Skeletal muscle cell (primary cell): ENCODE results near the gene GBE1.

Source experiments
- DNase-seq: peaks from one replicate; pipeline ENCODE4 v3.0.0-alpha.2; 2010; ENCODE audit warnings: low read depth
- H3K4me3 ChIP-seq: 2 replicates; pipeline ENCODE4 v1.5.1; 2011; ENCODE audit warnings: low read depth, mild to moderate bottlenecking, control low read depth, low read length, moderate library complexity

Gene GBE1

DNA sequence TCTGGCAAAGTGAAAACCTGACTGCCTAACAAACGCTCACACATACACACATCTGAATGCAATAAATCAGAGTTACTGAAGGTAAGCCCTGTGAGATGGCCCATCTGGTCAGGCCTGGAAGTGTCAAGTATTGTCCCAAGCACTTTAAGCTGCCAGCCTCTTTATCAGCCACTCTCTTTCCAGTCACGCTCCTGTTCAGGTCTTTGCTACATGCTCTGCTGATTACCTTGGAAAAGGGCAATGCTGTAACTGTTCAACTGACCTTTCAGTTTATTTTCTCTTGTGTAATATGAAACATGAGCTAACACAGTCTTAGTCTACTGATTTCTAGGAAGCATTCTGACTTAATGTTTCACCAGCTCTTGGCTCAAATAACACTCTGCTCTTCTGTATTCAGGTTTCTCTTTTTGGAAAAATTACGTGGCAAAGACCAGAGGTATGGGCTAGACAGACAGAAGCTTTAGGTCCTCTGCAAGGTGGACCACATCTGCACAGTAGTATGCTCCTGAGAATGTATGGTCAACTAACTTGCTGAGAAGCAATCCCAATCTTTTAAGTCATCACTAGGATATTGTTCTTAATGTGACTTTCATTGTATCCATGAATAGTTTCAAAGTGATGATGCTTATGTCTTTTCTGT, 44.5 kb downstream of the GBE1 start:
- DNase-seq: peak; percentile 29
- H3K4me3 ChIP-seq: no peak overlapping the region

DNA sequence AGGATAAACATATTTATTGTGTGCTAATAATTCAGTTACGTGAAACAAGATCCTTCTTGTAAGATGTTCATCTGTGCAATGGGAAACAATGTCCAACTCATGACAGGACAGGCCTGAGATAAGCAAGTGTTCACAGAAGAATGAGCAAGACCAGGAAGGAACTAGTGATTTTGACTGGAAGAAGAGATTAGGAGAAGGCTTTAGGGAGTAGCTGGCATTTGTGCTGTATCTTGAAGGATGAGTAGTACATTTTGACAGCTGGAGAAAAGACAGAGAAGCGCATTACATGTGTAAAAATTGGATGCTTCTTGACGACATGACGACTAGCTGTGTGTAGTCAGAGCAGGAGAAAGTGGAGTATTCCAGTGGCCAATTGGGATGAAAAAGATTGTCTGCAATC, 48.4 kb downstream of the GBE1 start:
- DNase-seq: no peak
- H3K4me3 ChIP-seq: no peak overlapping the region

DNA sequence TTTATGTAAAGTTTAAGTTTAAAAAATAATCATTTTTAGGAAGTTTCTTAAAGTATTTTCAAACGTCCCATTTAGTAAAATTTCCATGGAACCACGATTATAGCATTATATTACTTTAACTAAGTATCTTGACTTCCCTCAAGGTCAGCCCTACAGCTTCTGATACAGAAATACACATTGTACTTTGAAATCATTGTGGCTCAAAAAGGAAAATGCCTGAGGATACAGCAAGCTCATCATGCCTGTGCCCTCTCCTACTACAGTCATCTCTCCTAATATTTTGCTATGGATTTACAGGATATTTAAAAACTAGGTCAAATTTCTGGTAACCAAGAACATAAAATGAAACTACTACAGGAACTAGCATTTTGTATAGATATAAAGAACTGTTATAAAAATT, 51.8 kb downstream of the GBE1 start:
- DNase-seq: no peak
- H3K4me3 ChIP-seq: no peak overlapping the region

DNA sequence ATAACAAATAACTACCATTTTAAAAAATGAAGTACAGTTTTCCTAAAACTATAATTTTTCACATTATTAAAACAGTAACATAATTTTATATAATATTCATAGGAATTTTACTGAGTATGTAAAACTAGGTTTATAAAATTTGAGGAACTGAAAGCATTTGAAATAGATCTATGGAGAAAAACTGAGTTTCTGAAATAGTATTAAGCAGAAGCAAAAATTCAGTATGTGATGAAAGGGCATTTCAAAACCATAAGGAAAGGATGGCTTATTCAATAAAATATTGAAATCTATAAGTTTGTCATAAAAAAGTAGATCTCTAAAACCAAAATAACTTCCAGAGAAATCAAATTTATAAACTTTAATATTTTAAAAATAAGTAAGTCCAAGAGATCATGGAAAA, 53.4 kb downstream of the GBE1 start:
- H3K4me3 ChIP-seq: no peak overlapping the region
- DNase-seq: no peak

DNA sequence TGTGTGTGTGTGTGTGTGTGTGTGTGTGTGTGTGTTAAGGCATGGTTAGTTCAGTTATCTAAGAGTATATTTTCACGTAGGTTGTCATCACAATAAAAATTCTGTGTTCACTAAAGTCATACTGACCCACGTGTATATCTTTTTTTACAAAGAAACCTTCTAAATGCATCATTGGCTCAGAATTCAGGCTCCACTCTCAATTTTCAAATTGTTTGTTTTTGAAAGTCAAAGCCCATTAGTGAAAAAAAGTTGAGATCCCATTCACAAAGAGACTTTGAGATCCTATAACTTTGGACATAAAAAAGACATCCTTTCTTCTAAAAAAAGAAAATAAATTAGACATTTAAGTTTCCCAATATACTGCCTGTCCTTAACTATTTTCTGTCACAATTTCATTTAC, 59.3 kb downstream of the GBE1 start:
- H3K4me3 ChIP-seq: no peak overlapping the region
- no peak for DNase-seq

DNA sequence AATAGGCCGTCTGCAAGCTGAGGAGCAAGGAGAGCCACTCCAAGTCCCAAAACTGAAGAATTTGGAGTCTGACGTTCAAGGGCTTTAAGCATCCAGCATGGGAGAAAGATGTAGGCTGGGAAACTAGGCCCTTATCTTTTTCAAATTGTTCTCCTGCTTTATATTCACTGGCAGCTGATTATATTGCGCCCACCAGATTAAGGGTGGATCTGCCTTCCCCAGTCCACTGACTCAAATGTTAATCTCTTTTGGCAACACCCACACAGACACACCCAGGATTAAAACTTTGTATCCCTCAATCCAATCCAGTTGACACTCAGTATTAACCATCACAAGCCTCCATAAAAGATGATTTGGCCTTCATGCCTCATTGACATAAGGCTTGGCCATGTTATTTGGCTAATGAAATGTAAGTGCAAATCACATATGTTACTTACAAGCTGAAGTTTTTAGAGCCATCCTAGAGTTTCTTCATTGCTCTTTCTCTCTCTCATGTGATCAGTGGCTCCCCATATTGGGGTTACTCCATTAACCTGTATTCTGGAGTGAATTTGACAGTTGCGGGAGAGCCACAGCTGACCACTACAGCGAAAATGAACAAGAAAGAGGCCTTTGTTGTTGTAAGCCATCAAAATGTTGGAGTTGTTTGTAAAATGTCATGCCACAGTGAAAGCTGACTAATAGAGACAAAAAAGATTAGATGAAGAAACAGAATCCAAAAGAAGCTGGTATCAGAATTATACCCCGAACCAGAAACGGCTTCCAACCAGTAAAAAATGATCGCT, 61.7 kb downstream of the GBE1 start:
- no peak overlapping the region for H3K4me3 ChIP-seq
- DNase-seq: no peak

DNA sequence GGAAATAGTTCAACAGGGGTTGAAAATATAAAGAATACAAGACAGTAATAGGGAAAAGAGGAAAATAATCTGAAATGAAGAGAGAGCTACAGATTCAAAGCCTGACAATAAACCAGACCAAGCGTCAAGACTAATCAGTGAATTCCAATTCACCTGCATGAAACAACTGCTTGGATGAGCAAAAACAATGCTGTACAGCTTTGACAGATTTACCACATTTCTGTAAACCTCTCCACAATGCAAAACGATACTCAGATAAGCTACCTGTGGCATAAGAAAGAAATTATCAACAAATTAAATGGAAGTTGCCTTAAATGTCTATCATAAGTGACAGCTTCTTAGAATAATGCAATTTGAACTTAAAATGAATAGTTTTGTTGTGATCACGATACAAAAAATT, 65.4 kb downstream of the GBE1 start:
- DNase-seq: no peak
- H3K4me3 ChIP-seq: no peak overlapping the region

DNA sequence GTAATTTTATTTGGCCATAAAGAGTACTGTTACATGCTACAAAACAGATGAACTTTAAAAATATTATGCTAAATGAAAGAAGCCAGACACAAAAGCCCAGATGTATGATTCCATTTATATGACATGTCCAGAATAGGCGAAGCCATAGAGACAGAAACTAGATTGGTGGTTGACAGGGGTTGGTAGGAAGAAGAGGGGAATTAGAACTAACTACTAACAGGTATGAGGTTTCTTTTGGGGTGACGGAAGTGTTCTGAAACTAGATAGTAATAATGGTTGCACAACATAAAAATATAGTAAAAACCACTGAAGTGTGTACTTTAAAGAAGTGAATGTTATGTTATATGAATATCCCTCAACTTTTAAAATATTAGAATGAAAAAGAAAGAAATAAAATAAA, 66.1 kb downstream of the GBE1 start:
- no peak for DNase-seq

DNA sequence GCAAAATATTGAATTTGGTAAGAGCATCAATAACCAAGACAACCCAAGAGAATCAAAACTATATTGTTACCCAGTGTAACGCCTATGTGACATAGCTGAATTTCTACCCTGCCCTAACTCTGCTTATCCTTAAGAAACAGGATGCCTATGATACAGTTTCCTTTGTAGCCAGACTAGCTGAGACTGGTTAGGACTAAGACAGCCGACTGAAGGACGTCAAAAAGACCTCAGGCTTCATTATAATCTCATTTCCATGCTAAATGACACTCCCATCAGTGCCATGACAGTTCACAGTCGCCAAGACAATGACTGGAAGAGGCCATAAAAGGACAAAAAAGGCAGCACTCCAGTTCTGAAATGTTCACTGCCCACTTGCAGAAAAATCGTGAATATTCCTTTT, 66.8 kb downstream of the GBE1 start:
- DNase-seq: no peak
- H3K4me3 ChIP-seq: no peak overlapping the region

More for the DNA sequence above, 66.1 kb downstream of the GBE1 start:
- no peak overlapping the region for H3K4me3 ChIP-seq

DNA sequence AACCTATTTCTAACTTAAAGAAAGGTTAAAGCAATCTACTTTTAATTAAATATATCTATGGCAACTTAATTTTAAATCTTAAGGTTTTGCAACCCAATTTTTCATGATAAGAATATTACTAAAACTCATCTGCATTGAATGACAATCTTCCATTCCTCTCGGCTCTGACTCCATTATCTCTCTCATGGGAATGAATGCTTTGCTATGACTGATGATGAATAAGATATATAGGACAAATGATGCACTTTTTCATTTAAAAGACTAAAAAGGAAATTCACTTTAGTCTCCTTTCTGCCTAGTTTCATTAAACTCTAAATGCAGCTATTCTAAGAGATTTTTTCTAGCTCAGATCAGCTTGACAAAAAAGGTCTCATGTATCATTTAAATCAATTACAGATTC, 68.7 kb downstream of the GBE1 start:
- no peak for DNase-seq
- H3K4me3 ChIP-seq: no peak overlapping the region

DNA sequence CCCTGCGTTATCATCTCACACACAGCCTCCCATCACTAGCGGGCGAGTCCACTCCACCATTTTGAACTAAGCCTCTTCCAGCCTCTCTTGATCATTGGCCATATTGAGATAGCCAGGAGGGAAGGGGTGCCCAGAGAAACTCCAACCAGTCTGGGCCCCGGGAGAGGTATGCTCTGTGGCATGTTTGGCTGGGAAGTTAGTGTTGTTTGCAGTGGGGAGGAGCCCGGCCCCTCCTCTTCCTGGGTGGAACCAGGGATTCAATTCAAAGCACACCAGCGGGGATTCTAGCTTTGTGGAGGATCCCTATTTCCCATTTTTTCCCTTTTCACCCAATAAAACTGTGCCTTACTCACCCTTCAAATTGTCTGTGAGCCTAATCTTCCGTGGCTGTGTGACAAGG, 71.8 kb downstream of the GBE1 start:
- H3K4me3 ChIP-seq: no peak overlapping the region
- DNase-seq: no peak

DNA sequence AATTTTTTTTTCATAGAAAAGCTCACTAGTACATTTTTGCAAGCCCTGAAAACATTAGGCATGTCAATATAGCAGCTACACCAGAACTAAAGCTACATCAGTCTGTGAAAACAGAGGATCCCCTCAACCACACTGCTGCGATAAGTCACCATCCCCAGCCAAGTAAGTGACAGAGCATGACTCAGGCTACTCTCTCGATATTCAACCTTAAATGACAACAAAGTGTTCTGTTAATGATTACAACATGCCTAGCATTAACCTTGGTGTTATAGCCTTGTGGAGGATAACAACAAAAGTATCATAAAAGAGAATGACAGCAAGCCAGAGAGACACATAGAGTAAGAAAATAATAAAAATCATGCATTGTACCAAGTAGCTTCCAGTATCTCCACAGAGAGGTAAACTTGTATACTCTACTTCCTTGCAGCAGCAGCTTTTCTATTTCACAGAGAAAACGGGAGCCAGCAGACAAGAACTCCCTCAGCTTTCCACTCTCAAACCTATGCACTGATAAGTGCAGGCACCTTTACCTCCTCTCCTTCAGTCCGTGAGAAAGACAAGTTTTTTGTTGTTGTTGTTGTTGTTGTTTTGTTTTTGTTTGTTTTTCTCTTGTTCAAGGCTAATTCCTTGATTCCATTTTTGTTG, 76.6 kb downstream of the GBE1 start:
- H3K4me3 ChIP-seq: no peak overlapping the region
- DNase-seq: no peak

DNA sequence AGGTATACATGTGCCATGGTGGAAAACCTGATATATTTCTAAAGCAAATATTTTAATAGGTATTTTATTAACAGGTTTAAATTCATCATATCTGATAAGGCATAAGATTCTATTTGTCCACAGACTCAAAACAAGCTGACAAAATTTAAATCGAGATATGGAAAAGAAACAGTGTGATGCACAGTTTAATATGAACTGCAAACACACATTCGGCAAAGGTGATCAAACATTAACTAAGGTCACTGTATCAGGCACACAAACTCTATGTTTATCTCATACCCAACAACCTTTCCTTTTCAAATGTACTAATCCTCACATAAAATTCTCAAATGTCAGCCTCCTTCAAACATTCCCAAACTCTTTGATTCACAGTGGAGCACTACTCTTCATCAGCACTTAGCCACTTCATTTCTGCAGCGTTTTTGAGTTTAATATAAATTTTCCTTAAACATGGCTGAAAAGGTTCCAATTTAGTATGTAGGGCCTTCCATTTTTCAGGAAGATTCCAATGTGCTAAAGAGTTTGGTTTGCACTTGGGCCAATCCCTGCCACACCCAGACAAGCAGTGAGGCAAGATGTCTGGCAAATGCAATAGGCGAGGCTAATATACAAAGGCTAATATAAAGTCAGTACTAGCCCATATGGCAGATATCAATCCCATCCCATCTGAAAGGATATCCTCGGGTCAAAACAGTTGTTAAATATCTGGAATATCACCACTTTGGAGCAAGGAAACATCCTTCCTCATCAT, 84.6 kb downstream of the GBE1 start:
- H3K4me3 ChIP-seq: no peak overlapping the region
- DNase-seq: no peak

DNA sequence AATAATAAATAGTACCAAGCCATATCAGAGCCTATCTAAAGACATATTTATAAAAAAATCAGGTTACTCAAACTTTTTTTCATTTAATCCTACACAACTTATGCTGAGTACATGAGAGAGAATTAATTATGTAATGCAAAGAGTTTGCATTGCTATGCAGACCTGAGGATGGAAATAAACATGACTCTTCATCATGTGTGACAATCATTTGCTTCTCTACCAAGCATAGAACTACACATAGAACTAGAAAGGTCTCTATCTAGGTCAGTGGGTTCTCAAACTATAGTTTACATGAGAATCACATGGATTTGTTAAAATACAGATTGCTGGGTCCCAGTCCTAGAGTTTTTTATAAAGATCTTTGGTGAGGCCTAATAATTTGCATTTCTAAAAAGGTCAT, 86.8 kb downstream of the GBE1 start:
- no peak overlapping the region for H3K4me3 ChIP-seq
- DNase-seq: no peak

DNA sequence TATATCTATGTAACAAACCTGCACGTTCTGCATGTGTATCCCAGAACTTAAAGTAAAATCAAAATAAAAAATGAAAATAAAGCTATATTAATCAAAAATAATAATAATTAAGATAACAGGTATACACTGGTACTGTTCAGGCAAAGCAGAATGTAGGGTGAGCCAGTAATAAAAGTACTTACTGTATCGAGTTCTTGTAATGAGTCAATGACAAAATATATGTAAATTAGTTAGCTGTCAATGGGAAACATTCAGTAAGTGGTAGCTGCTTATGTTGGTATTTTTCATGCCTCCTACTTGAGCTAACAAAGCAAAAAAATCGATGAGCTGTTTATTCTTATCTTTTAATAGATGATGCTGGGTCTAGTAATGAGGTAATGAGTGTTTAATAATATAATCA, 93.2 kb downstream of the GBE1 start:
- no peak for DNase-seq
- H3K4me3 ChIP-seq: no peak overlapping the region

DNA sequence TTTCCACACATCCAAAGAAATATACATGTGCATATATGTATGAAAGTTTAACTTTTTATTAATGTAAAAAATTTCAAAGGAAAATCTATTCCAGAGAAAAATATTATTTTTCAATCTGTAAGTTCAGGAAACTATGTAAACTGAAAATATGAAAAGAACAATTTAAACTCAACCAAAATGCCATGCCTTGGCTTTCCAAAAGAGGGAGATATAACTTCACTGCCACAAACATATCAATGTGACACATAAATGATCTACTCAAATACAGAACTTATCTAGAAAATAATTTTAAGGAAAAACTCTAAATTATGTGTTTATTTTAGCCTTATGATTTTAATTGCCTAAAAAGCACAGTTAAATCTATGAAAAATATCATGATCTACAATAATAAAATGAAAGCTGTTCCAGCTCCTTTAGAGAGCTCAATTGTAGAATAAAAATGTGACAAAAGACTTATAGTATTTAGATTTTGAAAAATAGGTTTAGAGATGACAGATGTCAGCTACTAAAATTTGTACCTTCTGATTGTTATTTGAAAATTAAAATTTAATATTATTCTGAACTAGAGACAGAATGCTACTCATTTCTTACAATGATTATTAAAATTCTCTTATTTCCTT, 94.8 kb downstream of the GBE1 start:
- H3K4me3 ChIP-seq: no peak overlapping the region
- no peak for DNase-seq

DNA sequence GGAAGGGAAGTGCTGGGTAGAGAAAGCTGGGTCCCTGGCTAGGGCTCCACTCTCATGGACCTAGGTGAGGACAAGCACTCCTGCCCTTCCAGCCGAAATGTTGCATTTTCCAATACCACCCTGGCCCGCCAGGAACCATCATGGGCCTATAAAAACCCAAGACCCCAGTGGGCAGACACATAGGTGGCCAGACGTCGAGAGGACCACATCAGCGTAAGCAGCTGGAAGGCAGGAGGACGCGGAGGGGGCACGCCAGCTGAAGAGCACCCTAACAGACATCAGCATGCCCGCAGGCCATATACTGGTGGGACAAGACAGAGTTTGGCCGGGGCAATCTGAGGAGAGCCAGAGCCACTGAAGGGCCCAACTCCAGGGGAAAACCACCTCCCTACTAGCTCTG, 98.3 kb downstream of the GBE1 start:
- H3K4me3 ChIP-seq: no peak overlapping the region
- DNase-seq: no peak

DNA sequence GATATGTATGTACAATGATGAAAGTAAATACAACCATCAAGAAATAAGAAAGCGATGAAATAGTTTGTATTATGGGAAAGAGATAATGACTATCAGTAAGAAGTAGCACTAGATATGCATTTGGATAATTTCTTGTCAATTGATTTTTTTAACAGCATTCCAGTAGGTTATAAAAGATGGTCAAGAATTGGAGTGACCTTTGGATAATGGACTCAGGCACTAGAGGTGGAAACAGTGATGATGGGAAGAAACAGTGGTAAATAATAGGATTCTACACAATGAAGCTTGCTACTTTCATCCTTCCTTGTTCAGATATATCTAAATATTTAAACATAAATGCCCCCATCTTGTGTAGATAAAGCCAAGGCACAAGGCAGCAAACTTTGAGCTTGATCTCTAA, 101.4 kb downstream of the GBE1 start:
- DNase-seq: no peak
- H3K4me3 ChIP-seq: no peak overlapping the region

DNA sequence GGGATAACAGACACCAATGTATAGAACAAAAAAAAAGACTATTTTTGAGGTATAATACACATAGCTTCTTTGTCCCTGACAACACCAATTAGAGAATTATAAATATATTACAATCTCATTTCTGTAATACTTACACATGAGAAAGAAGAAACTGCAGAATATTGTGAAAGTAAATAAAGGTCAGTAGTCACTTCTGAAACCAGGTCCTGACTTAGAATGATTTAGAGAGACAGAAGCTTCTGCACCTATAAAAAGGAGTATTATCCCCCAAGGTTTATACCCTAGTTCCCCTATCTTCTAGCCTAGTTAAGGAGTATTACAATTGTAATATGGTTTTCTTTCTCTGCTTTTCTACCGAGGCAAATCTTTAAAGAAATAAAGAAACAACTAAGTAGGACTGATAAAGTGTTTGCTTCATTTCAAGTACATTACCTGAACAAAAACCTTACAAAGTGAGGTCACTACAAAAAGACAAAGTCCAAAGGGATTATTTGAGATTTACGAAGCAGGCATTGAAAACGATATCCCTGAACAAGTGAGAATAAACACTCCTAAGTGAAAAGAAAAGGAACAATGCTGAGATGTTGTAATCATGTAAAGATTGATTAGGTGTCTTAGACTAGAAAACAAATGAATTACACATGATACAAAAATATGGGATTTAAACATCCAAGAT, 103.0 kb downstream of the GBE1 start:
- no peak overlapping the region for H3K4me3 ChIP-seq
- DNase-seq: no peak
